HCT116 (cell line): ENCODE results near the gene GMDS. TPM values are rescaled to one million over a fixed set of nuclear protein-coding genes. Genes with fewer than 3 reads are reported as not detected.

Source experiments
- ATAC-seq: fragments of 200-7000 bp; cut with Tn5 transposase; 2 replicates; pipeline ENCODE4 v1.9.1; 2020; ENCODE audit warnings: mild to moderate bottlenecking, moderate library complexity
- BruUV-seq: library from RNA; stranded (reverse); fragments of 400-500 nt; replicated peaks from 2 replicates; lab custom pipeline; 2021; lab: Mats Ljungman, UMichigan
- CTCF ChIA-PET: fragments of 300-600 bp; sonication (Branson Sonifier 250); formaldehyde crosslinking; loops from one replicate; lab custom pipeline; 2021; ENCODE audit warnings: antibody characterized with exemption; lab: Charles Lee
- POLR2A ChIA-PET: fragments of 300-600, 350-600 bp; sonication (Branson Sonifier 250); formaldehyde crosslinking; loops from one replicate; lab custom pipeline; 2021; ENCODE audit warnings: antibody characterized with exemption; lab: Charles Lee
- RAD21 ChIA-PET, 2 experiments: fragments of 300-600 bp; sonication (Branson Sonifier 250); formaldehyde crosslinking; loops; one replicate each; lab custom pipeline; 2023; ENCODE audit warnings: low total read pairs in 2 of 2; ENCODE audit not compliant: uncharacterized antibody in 2 of 2, unreplicated experiment in 2 of 2, low non-redundant PET in 1 of 2; lab: Charles Lee
- DNase-seq: peaks from one replicate; pipeline ENCODE4 v3.0.0-alpha.2; 2010; ENCODE audit warnings: low read depth, low spot score
- H2AFZ ChIP-seq: fragments of 200-600 bp; shearing (Covaris generic), sonication (generic); 2 replicates; pipeline ENCODE4 v1.6.1; 2017; ENCODE audit warnings: low read depth, mixed run types, mixed read lengths, antibody characterized with exemption, low read length; ENCODE audit not compliant: poor library complexity, severe bottlenecking
- H3K27ac ChIP-seq: 2 replicates; pipeline ENCODE4 v1.5.1; 2012; ENCODE audit warnings: low read depth, low read length
- H3K27me3 ChIP-seq: fragments of 200-600 bp; sonication (generic); 2 replicates; pipeline ENCODE4 v1.6.1; 2016; ENCODE audit warnings: mixed run types, low read length, mixed read lengths; ENCODE audit not compliant: insufficient read depth
- H3K36me3 ChIP-seq, 2 experiments: fragments of 200-500 bp in 1 of 2; fragments of 200-600 bp in 1 of 2; sonication (Bioruptor generic) in 1 of 2; sonication (generic) in 1 of 2; 2 replicates each; pipeline versions ENCODE4 v1.5.1 to v1.6.1; 2014 to 2016; ENCODE audit warnings: low read length in 2 of 2, inconsistent platforms in 1 of 2, mixed read lengths in 1 of 2, mixed run types in 1 of 2; ENCODE audit not compliant: insufficient read depth in 2 of 2, control insufficient read depth in 1 of 2
- H3K4me1 ChIP-seq, 2 experiments: fragments of 200-600 bp in 1 of 2; sonication (generic) in 1 of 2; 2 replicates each; pipeline versions ENCODE4 v1.5.1 to v1.6.1; 2012 to 2017; ENCODE audit warnings: low read length in 2 of 2, inconsistent platforms in 1 of 2, mild to moderate bottlenecking in 1 of 2, mixed read lengths in 1 of 2, mixed run types in 1 of 2, moderate library complexity in 1 of 2; ENCODE audit not compliant: insufficient read depth in 2 of 2, control insufficient read depth in 1 of 2
- H3K4me2 ChIP-seq: fragments of 200-600 bp; sonication (generic); 2 replicates; pipeline ENCODE4 v1.6.1; 2017; ENCODE audit warnings: mixed run types, low read length, mixed read lengths
- H3K4me3 ChIP-seq, 2 experiments: fragments of 200-600 bp in 1 of 2; sonication (generic) in 1 of 2; replicated peaks in 1 of 2; 2 replicates each; pipeline ENCODE4 v1.5.1; 2011 to 2016; ENCODE audit warnings: low read length in 2 of 2, control low read depth in 1 of 2, low read depth in 1 of 2, mild to moderate bottlenecking in 1 of 2, mixed read lengths in 1 of 2, mixed run types in 1 of 2
- H3K79me2 ChIP-seq: fragments of 200-600 bp; sonication (generic); 2 replicates; pipeline ENCODE4 v1.6.1; 2017; ENCODE audit warnings: mild to moderate bottlenecking, mixed run types, low read length, moderate library complexity, mixed read lengths; ENCODE audit not compliant: insufficient read depth
- H3K9ac ChIP-seq: fragments of 200-600 bp; sonication (generic); 2 replicates; pipeline ENCODE4 v1.6.1; 2016; ENCODE audit warnings: low read length, mixed read lengths
- H3K9me2 ChIP-seq: fragments of 200-600 bp; sonication (generic), shearing (Covaris generic); 2 replicates; pipeline ENCODE4 v1.6.1; 2017; ENCODE audit warnings: mixed run types, mild to moderate bottlenecking, moderate library complexity; ENCODE audit not compliant: insufficient read depth
- H3K9me3 ChIP-seq, 2 experiments: fragments of 200-500 bp in 1 of 2; fragments of 200-600 bp in 1 of 2; sonication (Bioruptor generic) in 1 of 2; sonication (generic) in 1 of 2; 2 replicates each; pipeline ENCODE4 v1.6.1; 2014 to 2017; ENCODE audit warnings: low read length in 2 of 2, mixed read lengths in 2 of 2, inconsistent platforms in 1 of 2, low read depth in 1 of 2, mild to moderate bottlenecking in 1 of 2, mixed run types in 1 of 2, moderate library complexity in 1 of 2; ENCODE audit not compliant: control insufficient read depth in 1 of 2, insufficient read depth in 1 of 2
- H4K20me1 ChIP-seq: fragments of 200-600 bp; sonication (generic), shearing (Covaris generic); 2 replicates; pipeline ENCODE4 v1.6.1; 2017; ENCODE audit warnings: mixed run types, mild to moderate bottlenecking, moderate library complexity; ENCODE audit not compliant: insufficient read depth
- ATF3 ChIP-seq: IDR thresholded peaks from 2 replicates; pipeline ENCODE4 v1.6.1; 2012
- CEBPB ChIP-seq: IDR thresholded peaks from 2 replicates; pipeline ENCODE4 v1.6.1; 2012; ENCODE audit warnings: low read depth
- CTCF ChIP-seq, 3 experiments: fragments of 200-600 bp in 1 of 3; sonication (generic) in 1 of 3; IDR thresholded peaks in 2 of 3; conservative IDR thresholded peaks in 1 of 3; 2 replicates each; pipeline ENCODE4 v1.5.1; 2012 to 2017; ENCODE audit warnings: low read depth in 2 of 3, low read length in 2 of 3, antibody characterized with exemption in 1 of 3, borderline replicate concordance in 1 of 3, control low read depth in 1 of 3, mild to moderate bottlenecking in 1 of 3, mixed read lengths in 1 of 3, mixed run types in 1 of 3, moderate library complexity in 1 of 3; ENCODE audit not compliant: insufficient read depth in 1 of 3
- EGR1 ChIP-seq: IDR thresholded peaks from 2 replicates; pipeline ENCODE4 v1.6.1; 2012; ENCODE audit warnings: low read depth
- ELF1 ChIP-seq: IDR thresholded peaks from 2 replicates; pipeline ENCODE4 v1.6.1; 2012; ENCODE audit warnings: low read depth, borderline replicate concordance
- FOSL1 ChIP-seq: IDR thresholded peaks from 2 replicates; pipeline ENCODE4 v1.6.1; 2012; ENCODE audit warnings: low read depth
- RAD21 ChIP-seq: IDR thresholded peaks from 2 replicates; pipeline ENCODE4 v1.6.1; 2012; ENCODE audit warnings: low read depth, mild to moderate bottlenecking
- REST ChIP-seq: IDR thresholded peaks from 2 replicates; pipeline ENCODE4 v1.6.1; 2012; ENCODE audit warnings: low read depth
- SIN3A ChIP-seq: IDR thresholded peaks from 2 replicates; pipeline ENCODE4 v1.6.1; 2012; ENCODE audit warnings: low read depth
- TCF7L2 ChIP-seq: IDR thresholded peaks from 2 replicates; pipeline ENCODE4 v1.7.0; 2011; ENCODE audit warnings: borderline replicate concordance, inconsistent platforms; ENCODE audit not compliant: insufficient read depth, insufficient read length; ENCODE audit errors: extremely low read depth
- YY1 ChIP-seq: IDR thresholded peaks from 2 replicates; pipeline ENCODE4 v1.6.1; 2011; ENCODE audit warnings: low read length, low read depth, moderate library complexity, mild to moderate bottlenecking; ENCODE audit not compliant: insufficient replicate concordance; ENCODE audit errors: extremely low read depth
- ZBTB33 ChIP-seq: IDR thresholded peaks from 2 replicates; pipeline ENCODE4 v1.6.1; 2011; ENCODE audit warnings: mild to moderate bottlenecking, low read length, moderate library complexity; ENCODE audit not compliant: insufficient replicate concordance; ENCODE audit errors: extremely low read depth
- ZFX ChIP-seq: fragments of 450-650 bp; IDR thresholded peaks from 2 replicates; pipeline ENCODE4 v1.6.1; 2017
- intact Hi-C: fragments of 100-400 bp; cut with micrococcal nuclease; formaldehyde crosslinking; loops from 2 replicates; pipeline ENCODE4 v1.10.0; 2022
- total RNA-seq: library from RNA; stranded (reverse); gene quantifications from one replicate; pipeline ENCODE4 v1.2.1, GENCODE V29; 2021; ENCODE audit not compliant: unreplicated experiment

Gene GMDS
- total RNA-seq, 1 experiment from 2014 or later = 34.4 TPM

- BruUV-seq = no TSS peak
- ATAC-seq (no peak), DNase-seq (no peak)
- no peaks in the 10 kb centered on the region for H4K20me1 ChIP-seq
- H3K9me2 ChIP-seq = no peaks in the 10 kb centered on the region
- H2AFZ ChIP-seq = no peak overlapping the region
- no peak overlapping the region for H3K27ac ChIP-seq
- intact Hi-C loops = no loop called here
- no peak overlapping the region for H3K4me2 ChIP-seq
- H3K4me3 ChIP-seq = no peak overlapping the region
- no peaks in the 10 kb centered on the region for H3K9me3 ChIP-seq
- ChIA-PET CTCF (interaction anchor here (1.3 kb wide), 1 partner anchor 1095 kb away, joined by 3 read pairs; no protein-coding TSS in a partner anchor), POLR2A (no interaction called here), RAD21 (interaction anchor here in 1 of 2 experiments (0.7 kb wide), 1 partner anchor 109 kb away, joined by 3 read pairs; no protein-coding TSS in a partner anchor)
- no peak overlapping the region for H3K9ac ChIP-seq
- no peaks in the 10 kb centered on the region for H3K79me2 ChIP-seq
- no peaks in the 10 kb centered on the region for H3K27me3 ChIP-seq
- no peak for TF ChIP-seq TCF7L2
- no peak for TF ChIP-seq RAD21
- no peak for TF ChIP-seq REST
- TF ChIP-seq ZBTB33 = no peak
- TF ChIP-seq ATF3 = no peak
- TF ChIP-seq EGR1 = no peak
- TF ChIP-seq CTCF (IDR thresholded peaks at IDR 0.05 in 2 of 3, conservative IDR thresholded peaks at IDR 0.05 in 1 of 3; ENCODE audit: borderline replicate concordance in 1 of 3, insufficient read depth in 1 of 3, low read depth in 2 of 3, low read length in 2 of 3) = no peak
- TF ChIP-seq FOSL1 = no peak
- no peak for TF ChIP-seq ELF1
- no peak for TF ChIP-seq YY1
- TF ChIP-seq SIN3A = no peak
- TF ChIP-seq ZFX = no peak
- no peak for TF ChIP-seq CEBPB
- TF ChIP-seq, all 23 proteins: peak for 0
- H3K4me1 ChIP-seq = peaks cover 2 to 12% of the 10 kb centered on the region in 2 experiments; a peak in 3 of 4 replicates
- no peaks in the 10 kb centered on the region for H3K36me3 ChIP-seq
Measured at GRCh38 chr6:1600063-1600763, 645.2 kb downstream of the GMDS start.
